ENCODE data around the gene SUMF1.

- TF ChIP-seq EZH2 (IDR thresholded peaks at IDR 0.05; ENCODE audit: low read length, unreplicated experiment) = no peak
- TF ChIP-seq, protein P1, sequence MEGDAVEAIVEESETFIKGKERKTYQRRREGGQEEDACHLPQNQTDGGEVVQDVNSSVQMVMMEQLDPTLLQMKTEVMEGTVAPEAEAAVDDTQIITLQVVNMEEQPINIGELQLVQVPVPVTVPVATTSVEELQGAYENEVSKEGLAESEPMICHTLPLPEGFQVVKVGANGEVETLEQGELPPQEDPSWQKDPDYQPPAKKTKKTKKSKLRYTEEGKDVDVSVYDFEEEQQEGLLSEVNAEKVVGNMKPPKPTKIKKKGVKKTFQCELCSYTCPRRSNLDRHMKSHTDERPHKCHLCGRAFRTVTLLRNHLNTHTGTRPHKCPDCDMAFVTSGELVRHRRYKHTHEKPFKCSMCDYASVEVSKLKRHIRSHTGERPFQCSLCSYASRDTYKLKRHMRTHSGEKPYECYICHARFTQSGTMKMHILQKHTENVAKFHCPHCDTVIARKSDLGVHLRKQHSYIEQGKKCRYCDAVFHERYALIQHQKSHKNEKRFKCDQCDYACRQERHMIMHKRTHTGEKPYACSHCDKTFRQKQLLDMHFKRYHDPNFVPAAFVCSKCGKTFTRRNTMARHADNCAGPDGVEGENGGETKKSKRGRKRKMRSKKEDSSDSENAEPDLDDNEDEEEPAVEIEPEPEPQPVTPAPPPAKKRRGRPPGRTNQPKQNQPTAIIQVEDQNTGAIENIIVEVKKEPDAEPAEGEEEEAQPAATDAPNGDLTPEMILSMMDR (conservative IDR thresholded peaks at IDR 0.05; ENCODE audit: low read depth, low read length) = no peak
Observed at GRCh38 chr3:4387210-4388204, 79.6 kb downstream of the SUMF1 start.

Data from PC-3 (cell line).